ENCODE data around the gene NCS1.

DNA sequence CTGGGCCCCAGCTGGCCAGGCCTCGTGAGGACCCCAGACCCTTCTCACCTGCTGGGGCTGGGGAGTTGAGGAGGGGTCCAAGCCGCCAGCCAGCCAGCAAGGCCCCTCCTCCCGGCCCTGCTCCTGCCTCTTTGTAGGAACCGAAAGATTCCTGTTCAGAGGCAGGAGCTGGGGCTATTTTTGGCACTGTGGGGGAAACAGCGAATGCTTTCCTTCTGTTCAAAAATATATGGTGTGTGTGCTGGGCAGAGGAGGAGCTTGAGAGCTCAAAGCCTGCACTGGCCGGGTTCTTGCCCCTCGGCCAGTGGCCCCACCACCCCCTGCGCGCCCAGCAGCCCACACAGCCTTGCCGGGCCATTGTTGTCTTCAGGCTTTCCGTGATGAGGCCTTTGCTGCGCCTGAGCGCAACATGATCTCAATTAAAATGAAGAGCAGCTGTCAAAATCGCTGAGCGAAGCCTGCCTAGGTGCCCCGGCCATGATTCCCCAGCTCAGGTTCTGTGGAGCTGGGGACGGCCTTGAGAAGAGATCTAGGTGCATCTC lies 13.4 kb downstream of the NCS1 start:
- TF ChIP-seq, protein P1, sequence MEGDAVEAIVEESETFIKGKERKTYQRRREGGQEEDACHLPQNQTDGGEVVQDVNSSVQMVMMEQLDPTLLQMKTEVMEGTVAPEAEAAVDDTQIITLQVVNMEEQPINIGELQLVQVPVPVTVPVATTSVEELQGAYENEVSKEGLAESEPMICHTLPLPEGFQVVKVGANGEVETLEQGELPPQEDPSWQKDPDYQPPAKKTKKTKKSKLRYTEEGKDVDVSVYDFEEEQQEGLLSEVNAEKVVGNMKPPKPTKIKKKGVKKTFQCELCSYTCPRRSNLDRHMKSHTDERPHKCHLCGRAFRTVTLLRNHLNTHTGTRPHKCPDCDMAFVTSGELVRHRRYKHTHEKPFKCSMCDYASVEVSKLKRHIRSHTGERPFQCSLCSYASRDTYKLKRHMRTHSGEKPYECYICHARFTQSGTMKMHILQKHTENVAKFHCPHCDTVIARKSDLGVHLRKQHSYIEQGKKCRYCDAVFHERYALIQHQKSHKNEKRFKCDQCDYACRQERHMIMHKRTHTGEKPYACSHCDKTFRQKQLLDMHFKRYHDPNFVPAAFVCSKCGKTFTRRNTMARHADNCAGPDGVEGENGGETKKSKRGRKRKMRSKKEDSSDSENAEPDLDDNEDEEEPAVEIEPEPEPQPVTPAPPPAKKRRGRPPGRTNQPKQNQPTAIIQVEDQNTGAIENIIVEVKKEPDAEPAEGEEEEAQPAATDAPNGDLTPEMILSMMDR (conservative IDR thresholded peaks at IDR 0.05; ENCODE audit: low read length) = no peak
- TF ChIP-seq EZH2phosphoT487 (IDR thresholded peaks at IDR 0.05; ENCODE audit: borderline replicate concordance) = no peak

Data from Loucy (cell line).